Central memory CD8-positive, alpha-beta T cell (primary cell): ENCODE results near the gene RHBDL1.

Source experiments
- ATAC-seq: fragments of 150-1000 bp; cut with Tn5 transposase; replicated peaks from 2 replicates; pipeline ENCODE4 v1.10.0; 2022; ENCODE audit warnings: mild to moderate bottlenecking, moderate FRiP score, moderate number of reproducible peaks; ENCODE audit not compliant: poor library complexity, severe bottlenecking; ENCODE audit errors: extremely low read depth
- DNase-seq, 2 donors: peaks; one replicate each; pipeline ENCODE4 v3.0.0; 2021; ENCODE audit warnings: low spot score in 2 of 2
- H3K27ac Mint-ChIP-seq: one replicate; pipeline ENCODE4 v1.8.0; 2022; ENCODE audit warnings: low read depth, mild to moderate bottlenecking, moderate library complexity, mixed read lengths
- H3K27me3 Mint-ChIP-seq: one replicate; pipeline ENCODE4 v1.8.0; 2022; ENCODE audit warnings: mixed read lengths
- H3K36me3 Mint-ChIP-seq: one replicate; pipeline ENCODE4 v1.8.0; 2022; ENCODE audit warnings: mild to moderate bottlenecking, moderate library complexity, mixed read lengths; ENCODE audit not compliant: insufficient read depth
- H3K4me1 Mint-ChIP-seq: one replicate; pipeline ENCODE4 v1.8.0; 2022; ENCODE audit warnings: mixed read lengths
- H3K4me3 Mint-ChIP-seq: one replicate; pipeline ENCODE4 v1.8.0; 2022; ENCODE audit warnings: mild to moderate bottlenecking, moderate library complexity, mixed read lengths
- H3K9me3 Mint-ChIP-seq: one replicate; pipeline ENCODE4 v1.8.0; 2022; ENCODE audit warnings: mixed read lengths

The RHBDL1 gene

DNA sequence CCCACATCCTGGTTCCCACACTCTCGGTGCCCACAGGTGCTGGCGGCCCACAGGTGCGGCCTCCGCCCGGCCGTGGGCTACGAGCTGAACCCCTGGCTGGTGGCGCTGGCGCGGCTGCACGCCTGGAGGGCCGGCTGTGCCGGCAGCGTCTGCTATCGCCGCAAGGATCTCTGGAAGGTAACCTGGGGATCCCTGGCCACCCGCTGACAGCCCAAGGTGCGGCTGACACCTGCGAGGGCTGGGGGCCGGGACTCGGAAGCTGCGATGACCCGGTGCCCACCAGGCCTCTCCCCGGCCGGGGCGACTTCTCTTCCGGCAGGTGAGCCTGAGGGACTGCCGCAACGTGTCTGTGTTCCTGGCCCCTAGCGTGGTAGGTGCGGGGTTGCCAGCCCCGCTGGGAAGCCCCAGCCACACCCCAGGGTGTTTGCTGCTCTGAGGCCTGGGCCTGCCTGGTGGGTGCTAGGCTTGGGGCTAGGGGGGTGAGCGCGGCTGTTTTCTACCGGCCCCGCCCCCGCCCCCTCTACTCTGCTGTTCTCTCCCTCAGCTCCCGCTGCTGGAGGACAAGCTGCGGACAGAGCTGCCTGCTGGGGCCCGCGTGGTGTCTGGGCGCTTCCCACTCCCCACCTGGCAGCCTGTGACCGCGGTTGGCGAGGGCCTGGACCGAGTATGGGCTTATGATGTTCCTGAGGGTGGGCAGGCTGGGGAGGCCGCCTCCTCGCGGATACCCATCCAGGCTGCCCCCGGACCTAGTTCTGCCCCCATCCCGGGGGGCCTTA is 46.5 kb downstream of the RHBDL1 start:
- Mint-ChIP-seq H3K27me3 (no peaks in the 10 kb centered on the region), H3K36me3 (peaks cover 17% of the 10 kb centered on the region), H3K27ac (peak overlapping the region; percentile 92), H3K4me1 (peaks cover 25% of the 10 kb centered on the region), H3K9me3 (no peaks in the 10 kb centered on the region), H3K4me3 (peak overlapping the region; percentile 82)
- no peak for DNase-seq
- ATAC-seq, result peak; percentile 42

- ATAC-seq (no peak), DNase-seq (no peak)
- Mint-ChIP-seq H3K27me3 (no peaks in the 10 kb centered on the region), H3K36me3 (peaks cover 20% of the 10 kb centered on the region), H3K27ac (no peak overlapping the region), H3K4me1 (peaks cover 25% of the 10 kb centered on the region), H3K4me3 (peak overlapping the region; percentile 82), H3K9me3 (no peaks in the 10 kb centered on the region)
Observed at GRCh38 chr16:722835-723633, 47.6 kb downstream of the RHBDL1 start.

DNA sequence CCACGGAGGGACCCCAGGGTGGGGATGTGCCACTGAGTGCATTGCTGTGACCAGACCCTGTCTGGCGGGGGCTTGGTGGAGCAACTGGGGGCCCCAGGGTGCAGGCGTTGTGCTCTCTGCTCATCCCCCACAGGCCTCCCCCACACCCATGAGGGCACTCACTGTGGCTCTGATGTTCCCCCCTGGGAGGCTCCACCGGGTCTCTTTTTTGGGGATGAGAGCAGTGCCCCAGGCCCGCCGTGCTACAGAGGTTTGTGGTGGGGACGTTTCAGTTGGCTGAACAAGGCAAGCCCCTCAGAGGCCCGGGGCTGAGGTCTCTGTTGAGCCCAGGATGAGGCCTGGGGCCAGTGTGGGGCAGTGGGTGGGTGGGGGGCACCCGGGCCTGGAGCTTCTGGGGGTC is 48.2 kb downstream of the RHBDL1 start:
- Mint-ChIP-seq H3K4me1 (peaks cover 25% of the 10 kb centered on the region), H3K9me3 (no peaks in the 10 kb centered on the region), H3K36me3 (peaks cover 22% of the 10 kb centered on the region), H3K4me3 (peak overlapping the region; percentile 7), H3K27me3 (no peaks in the 10 kb centered on the region), H3K27ac (no peak overlapping the region)
- ATAC-seq (no peak), DNase-seq (no peak)

DNA sequence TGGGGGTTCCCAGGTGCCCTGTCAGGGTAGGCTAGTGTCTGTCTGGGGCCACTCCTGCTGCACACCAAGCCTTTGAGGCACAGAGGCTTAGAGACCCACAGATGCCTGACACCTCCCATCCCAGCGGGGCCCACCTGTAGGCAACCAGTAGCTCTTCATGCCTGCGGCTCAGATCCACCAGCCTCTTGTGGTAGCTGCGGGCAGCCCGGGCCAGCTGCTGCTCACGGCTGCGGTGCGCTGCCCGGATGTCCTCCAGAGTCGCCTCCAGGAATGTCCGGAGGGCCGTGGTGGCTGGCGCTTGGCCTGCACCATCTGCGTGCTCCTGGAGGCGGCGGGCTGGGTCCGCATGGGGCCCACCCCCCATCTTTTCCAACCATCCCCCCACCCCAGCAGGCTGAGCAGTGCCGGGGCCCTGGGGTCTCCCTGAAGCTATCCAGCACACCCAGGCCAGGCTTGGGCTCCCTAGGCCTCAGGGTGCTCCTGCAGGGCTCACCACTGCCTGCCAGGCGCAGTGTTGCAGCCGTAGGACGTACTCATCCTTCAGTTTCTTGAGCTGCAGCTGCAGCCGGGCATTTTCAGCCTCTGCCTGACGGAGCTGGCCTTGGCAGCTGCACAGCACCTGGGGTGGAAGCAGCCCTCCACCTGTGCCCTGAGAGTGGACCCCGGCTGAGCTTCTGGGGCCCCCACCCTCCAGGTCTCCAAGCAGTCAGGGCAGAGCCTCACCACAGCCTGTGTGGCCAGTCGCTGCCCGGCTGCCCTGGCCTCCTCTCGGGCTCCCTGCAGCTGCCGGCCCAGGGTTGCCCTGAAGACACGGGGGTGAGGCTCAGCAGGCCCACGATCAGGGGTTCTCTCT is 48.9 kb downstream of the RHBDL1 start:
- DNase-seq, result no peak
- Mint-ChIP-seq H3K27me3 (no peaks in the 10 kb centered on the region), H3K4me1 (peaks cover 18% of the 10 kb centered on the region), H3K9me3 (no peaks in the 10 kb centered on the region), H3K4me3 (no peak overlapping the region), H3K36me3 (peaks cover 22% of the 10 kb centered on the region), H3K27ac (no peak overlapping the region)
- no peak for ATAC-seq

- no peak for ATAC-seq
- peaks cover 23% of the 10 kb centered on the region for H3K36me3 Mint-ChIP-seq
Observed at GRCh38 chr16:725041-725376, 49.5 kb downstream of the RHBDL1 start.

DNA sequence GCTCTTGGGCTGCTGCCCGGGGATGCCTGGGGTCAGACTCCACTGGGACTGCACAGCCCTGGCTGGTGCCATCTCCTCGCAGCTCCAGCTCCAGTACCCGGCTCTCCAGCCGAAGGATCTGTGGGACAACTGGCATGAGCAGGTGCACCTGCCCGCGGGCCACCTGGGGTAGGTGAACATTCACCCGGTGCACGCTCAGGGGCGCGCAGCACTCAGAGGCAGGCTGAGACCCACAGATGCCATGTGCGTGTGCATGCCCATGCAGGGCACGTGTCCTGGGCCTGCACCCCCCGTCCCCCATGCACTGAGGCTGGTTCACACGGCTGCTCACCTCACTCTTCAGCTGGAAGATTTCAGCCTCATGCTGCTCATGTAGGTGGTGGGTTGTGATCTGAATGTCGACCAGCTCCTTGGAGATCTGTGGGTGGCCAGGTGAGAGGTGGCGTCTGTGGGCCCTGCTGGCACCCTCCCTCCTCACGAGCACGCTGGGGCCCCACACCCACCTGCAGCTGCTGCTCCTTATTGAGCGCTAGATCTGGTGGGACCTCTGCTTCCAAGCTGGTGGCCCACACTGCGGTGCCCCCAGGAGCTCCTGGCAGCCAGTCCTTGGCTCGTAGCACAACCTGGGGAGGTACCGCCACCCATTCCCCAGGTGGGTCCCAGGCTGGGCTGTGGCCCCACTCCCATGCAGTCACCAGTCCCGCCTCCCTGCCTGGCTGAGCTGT is 50.2 kb downstream of the RHBDL1 start:
- Mint-ChIP-seq H3K36me3 (peaks cover 19% of the 10 kb centered on the region), H3K9me3 (no peaks in the 10 kb centered on the region), H3K27ac (no peak overlapping the region), H3K27me3 (no peaks in the 10 kb centered on the region), H3K4me1 (peaks cover 5% of the 10 kb centered on the region), H3K4me3 (peak overlapping the region; percentile 32)
- DNase-seq (no peak), ATAC-seq (no peak)

More at GRCh38 chr16:725041-725376, 49.5 kb downstream of the RHBDL1 start:
- no peak for DNase-seq
- Mint-ChIP-seq H3K27ac (no peak overlapping the region), H3K4me3 (no peak overlapping the region), H3K27me3 (no peaks in the 10 kb centered on the region), H3K9me3 (no peaks in the 10 kb centered on the region), H3K4me1 (peaks cover 12% of the 10 kb centered on the region)

GRCh38 chr16:726188-726437 is 50.6 kb downstream of the RHBDL1 start:
- Mint-ChIP-seq H3K4me1 (peaks cover 5% of the 10 kb centered on the region), H3K27me3 (no peaks in the 10 kb centered on the region), H3K4me3 (peak overlapping the region; percentile 74), H3K27ac (no peak overlapping the region), H3K36me3 (peaks cover 18% of the 10 kb centered on the region), H3K9me3 (no peaks in the 10 kb centered on the region)
- ATAC-seq (no peak), DNase-seq (no peak)

- peaks cover 5% of the 10 kb centered on the region for H3K4me1 Mint-ChIP-seq
- DNase-seq (no peak), ATAC-seq (peak; percentile 10)
- peak within 1 kb of the TSS; percentile 74 for H3K4me3 Mint-ChIP-seq
- no peaks in the 10 kb centered on the region for H3K9me3 Mint-ChIP-seq
- peaks cover 18% of the 10 kb centered on the region for H3K36me3 Mint-ChIP-seq
- H3K27me3 Mint-ChIP-seq, result no peaks in the 10 kb centered on the region
- no peak within 1 kb of the TSS for H3K27ac Mint-ChIP-seq
Observed at GRCh38 chr16:726438-727290, 51.2 kb downstream of the RHBDL1 start, which contains the start of the genes CCDC78 and HAGHL. Gene CCDC78 (minus strand): TSS chr16:726443. CDS start chr16:726367, 76 bp downstream. Gene HAGHL (plus strand): TSS chr16:727106. CDS start chr16:727510, 404 bp downstream.

GRCh38 chr16:727291-727977 is 52.0 kb downstream of the RHBDL1 start:
- Mint-ChIP-seq H3K4me3 (peak overlapping the region; percentile 56), H3K4me1 (no peaks in the 10 kb centered on the region), H3K9me3 (no peaks in the 10 kb centered on the region), H3K27me3 (no peaks in the 10 kb centered on the region), H3K36me3 (peaks cover 18% of the 10 kb centered on the region), H3K27ac (no peak overlapping the region)
- DNase-seq (no peak), ATAC-seq (peak; percentile 48)
